Mucosa of descending colon (tissue), 3 donors: ENCODE data around the gene IL23R. TPM values are rescaled to one million over a fixed set of nuclear protein-coding genes. Genes with fewer than 3 reads are reported as not detected.

Experiments
- ATAC-seq: fragments of 200-7000 bp; cut with Tn5 transposase; one replicate; pipeline ENCODE4 v1.9.1; 2020; ENCODE audit warnings: mild to moderate bottlenecking, moderate library complexity
- DNase-seq, 3 donors: peaks; one replicate each; pipeline ENCODE4 v3.0.0-alpha.2; 2020
- H3K36me3 ChIP-seq: fragments of 200-600 bp; one replicate; pipeline ENCODE4 v1.8.0; 2021; ENCODE audit warnings: low read depth, mild to moderate bottlenecking
- H3K4me1 ChIP-seq: fragments of 200-600 bp; one replicate; pipeline ENCODE4 v1.8.0; 2021; ENCODE audit warnings: low read depth, mild to moderate bottlenecking
- H3K4me3 ChIP-seq: fragments of 200-600 bp; one replicate; pipeline ENCODE4 v1.8.0; 2021; ENCODE audit warnings: mild to moderate bottlenecking
- H3K9me3 ChIP-seq: fragments of 200-600 bp; one replicate; pipeline ENCODE4 v1.8.0; 2021; ENCODE audit warnings: mild to moderate bottlenecking
- CTCF ChIP-seq: fragments of 200-600 bp; IDR thresholded peaks from one replicate; pipeline ENCODE4 v1.8.0; 2022; ENCODE audit warnings: antibody characterized with exemption, mild to moderate bottlenecking
- intact Hi-C, 2 donors: fragments of 100-400 bp; cut with DNase I in 1 of 2; cut with micrococcal nuclease in 1 of 2; formaldehyde crosslinking; loops; one replicate each; pipeline versions ENCODE4 v1.11.0 to v1.11.1; 2022; cut with DNase I, micrococcal nuclease
- total RNA-seq, 3 donors: library from RNA; stranded (reverse); fragmentation: NEBNext Ultra II Directional in 2 of 3; extraction: Animal tissue kit (Norgen Biotek cat#: 25700) in 2 of 3; gene quantifications; one replicate each; pipeline versions ENCODE4 v1.2.1 to v1.2.4, GENCODE V29; 2021 to 2023
- donor health status: DM: no; HTN: no; CAD: no; lungs with moderate emphysema.
- donor health status: DM: no; HTN: no; CAD: no.
- donor health status: DM: no; HTN: yes; CAD: no.

IL23R gene
- total RNA-seq, 3 donors from 2014 or later, result 1.1 to 3.4 (median 2.5) TPM

GRCh38 chr1:67190410-67190809 lies 24.2 kb downstream of the IL23R start:
- H3K9me3 ChIP-seq, result no peaks in the 10 kb centered on the region
- intact Hi-C loops, result no loop called here
- DNase-seq (no peak), ATAC-seq (no peak)
- no peaks in the 10 kb centered on the region for H3K36me3 ChIP-seq
- no peak for TF ChIP-seq CTCF
- H3K4me1 ChIP-seq, result no peaks in the 10 kb centered on the region
- no peak overlapping the region for H3K4me3 ChIP-seq

- no peak for TF ChIP-seq CTCF
- Histone ChIP-seq H3K9me3 (no peaks in the 10 kb centered on the region), H3K4me1 (no peaks in the 10 kb centered on the region), H3K4me3 (no peak overlapping the region), H3K36me3 (no peaks in the 10 kb centered on the region)
- ATAC-seq, result no peak
- intact Hi-C loops, result no loop called here
- no peak for DNase-seq
Observed at GRCh38 chr1:67190942-67191341, 24.7 kb downstream of the IL23R start.

GRCh38 chr1:67191668-67192520 lies 25.6 kb downstream of the IL23R start:
- H3K36me3 ChIP-seq, result no peaks in the 10 kb centered on the region
- intact Hi-C loops, result no loop called here
- peak; percentile 58 for ATAC-seq

GRCh38 chr1:67192902-67193301 lies 26.6 kb downstream of the IL23R start:
- Histone ChIP-seq H3K9me3 (no peaks in the 10 kb centered on the region), H3K4me1 (no peaks in the 10 kb centered on the region), H3K4me3 (no peak overlapping the region), H3K36me3 (no peaks in the 10 kb centered on the region)
- DNase-seq (no peak), ATAC-seq (no peak)
- intact Hi-C loops, result no loop called here
- no peak for TF ChIP-seq CTCF

More at GRCh38 chr1:67191668-67192520, 25.6 kb downstream of the IL23R start:
- TF ChIP-seq CTCF, result no peak
- Histone ChIP-seq H3K4me3 (no peak overlapping the region), H3K9me3 (no peaks in the 10 kb centered on the region), H3K4me1 (no peaks in the 10 kb centered on the region)
- no peak for DNase-seq

- no peaks in the 10 kb centered on the region for H3K9me3 ChIP-seq
- DNase-seq, result no peak
- no peaks in the 10 kb centered on the region for H3K4me1 ChIP-seq
- ATAC-seq, result no peak
- intact Hi-C loops, result no loop called here
- no peaks in the 10 kb centered on the region for H3K36me3 ChIP-seq
- TF ChIP-seq CTCF, result no peak
- H3K4me3 ChIP-seq, result no peak overlapping the region
Observed at GRCh38 chr1:67193704-67194103, 27.4 kb downstream of the IL23R start.
